ENCODE data around the gene UBE2G2.

Gene UBE2G2

DNA sequence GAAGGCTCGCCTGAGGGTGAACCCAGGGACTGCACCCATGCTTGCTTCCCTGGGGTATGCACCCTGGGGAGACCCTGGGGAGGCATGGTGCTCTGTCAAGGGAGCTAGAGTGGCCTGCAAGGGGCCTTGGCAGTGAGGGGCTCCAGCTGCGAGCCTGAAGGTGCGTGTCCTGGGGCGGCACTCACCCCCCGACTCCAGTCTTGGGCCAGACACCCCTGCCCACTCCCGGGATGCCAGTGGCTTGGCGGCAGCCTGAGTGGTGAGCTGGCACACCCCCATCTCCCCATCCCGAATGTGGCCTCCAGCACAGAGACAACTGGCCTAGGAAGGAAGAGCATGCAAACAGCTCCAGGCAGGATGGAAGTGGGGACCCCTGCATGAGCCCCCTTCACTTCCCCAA, 13.6 kb upstream of the UBE2G2 start:
- DNase-seq (ENCODE audit: low read depth) = no peak

DNA sequence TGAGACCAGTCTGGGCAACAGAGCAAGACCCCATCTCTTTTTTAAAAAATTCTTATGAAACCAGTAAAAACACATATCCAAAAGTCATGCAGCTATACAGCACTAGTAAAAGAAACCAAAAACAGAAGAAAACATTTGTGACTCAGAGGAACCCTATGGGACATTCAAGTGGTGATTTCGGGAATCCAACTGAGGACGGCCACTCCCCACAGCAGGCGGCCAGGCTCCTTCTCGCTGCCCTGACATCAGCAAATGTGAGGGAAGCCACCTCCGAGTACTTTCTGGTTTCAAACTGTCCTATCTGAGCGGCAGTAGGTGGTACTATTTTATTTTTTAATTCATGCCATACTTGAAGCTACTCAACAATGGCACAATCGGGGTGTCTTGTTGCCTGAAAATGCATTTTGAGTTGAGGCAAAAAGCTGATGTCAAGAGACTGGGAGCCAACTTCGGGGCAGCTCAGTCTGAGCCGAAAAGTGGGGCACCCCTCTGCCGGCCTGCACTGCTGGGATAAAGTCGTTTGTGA, 12.9 kb upstream of the UBE2G2 start:
- DNase-seq (ENCODE audit: low read depth) = no peak

DNA sequence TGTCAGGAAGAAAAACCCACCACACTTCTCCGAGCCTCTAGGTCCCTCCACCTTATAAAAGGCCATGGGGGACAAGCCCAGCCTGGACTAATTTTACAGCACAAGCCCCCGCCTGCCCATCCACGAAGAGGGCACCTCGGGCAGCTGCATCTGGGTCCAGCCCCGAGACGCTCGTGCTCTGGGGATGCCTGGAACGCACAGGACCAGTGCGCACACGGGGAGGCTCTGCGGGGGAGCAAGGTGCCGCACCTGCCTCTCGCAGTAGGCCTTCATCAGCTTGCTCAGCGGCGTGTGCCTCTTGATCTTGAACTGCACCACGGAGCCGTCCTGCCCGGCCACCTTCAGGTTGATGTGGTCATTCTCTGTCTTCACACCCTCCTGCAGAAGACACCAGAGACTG, 12.1 kb upstream of the UBE2G2 start:
- no peak for DNase-seq (ENCODE audit: low read depth)

DNA sequence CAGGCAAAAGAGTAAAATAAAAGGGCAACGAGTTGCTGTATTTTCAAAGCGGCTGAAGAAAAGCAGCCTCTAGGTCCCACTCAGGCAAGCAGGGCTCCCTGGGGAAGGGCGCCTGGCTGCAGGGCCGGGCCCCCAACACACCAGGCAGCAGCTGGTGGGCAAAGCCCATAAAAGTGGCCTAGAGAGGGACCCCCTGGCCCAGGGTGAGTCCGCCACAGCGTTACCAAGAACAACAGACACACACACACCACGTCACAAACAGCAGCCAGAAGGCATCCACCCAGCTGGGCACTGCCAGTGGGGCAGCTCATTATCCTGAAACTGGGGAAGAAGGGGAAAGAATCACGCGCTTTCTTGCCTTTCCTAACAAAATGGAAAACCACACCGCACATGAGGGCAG, 11.5 kb upstream of the UBE2G2 start:
- no peak for DNase-seq (ENCODE audit: low read depth)

DNA sequence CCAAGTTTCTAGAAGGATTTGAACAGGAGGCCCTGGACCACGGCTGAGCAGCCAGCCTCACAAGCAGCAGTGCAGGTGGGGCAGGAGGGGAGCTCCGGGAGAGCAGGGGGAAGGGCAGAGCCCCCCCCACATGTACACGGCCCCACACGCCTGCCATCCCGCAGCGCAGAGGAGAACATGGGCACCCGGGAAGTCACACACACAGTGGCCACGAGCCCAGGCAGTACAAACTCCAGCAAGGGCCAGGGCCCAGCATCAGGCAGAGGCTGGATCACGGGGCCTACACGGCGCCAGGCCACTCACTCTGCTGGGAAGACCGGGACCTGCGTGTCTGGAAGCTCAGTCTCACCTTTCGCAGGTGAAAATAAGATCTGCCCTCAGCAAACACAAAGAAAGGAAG, 11.0 kb upstream of the UBE2G2 start:
- DNase-seq (ENCODE audit: low read depth) = no peak

DNA sequence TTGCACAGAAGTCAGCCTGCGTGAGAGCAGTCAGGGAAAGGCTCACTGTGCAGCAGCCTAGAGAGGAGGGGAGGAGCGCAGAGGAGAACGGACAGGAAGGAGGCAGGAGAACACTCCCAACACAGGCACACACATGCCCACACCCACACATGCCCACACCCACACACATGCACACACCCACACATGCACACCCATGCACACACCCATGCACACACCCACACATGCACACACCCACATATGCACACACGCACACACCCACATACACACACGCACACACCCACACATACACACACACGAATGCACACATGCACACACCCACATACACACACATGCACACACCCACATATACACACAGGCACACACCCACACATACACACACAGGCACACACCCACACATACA, 9.2 kb upstream of the UBE2G2 start:
- DNase-seq (ENCODE audit: low read depth) = no peak

DNA sequence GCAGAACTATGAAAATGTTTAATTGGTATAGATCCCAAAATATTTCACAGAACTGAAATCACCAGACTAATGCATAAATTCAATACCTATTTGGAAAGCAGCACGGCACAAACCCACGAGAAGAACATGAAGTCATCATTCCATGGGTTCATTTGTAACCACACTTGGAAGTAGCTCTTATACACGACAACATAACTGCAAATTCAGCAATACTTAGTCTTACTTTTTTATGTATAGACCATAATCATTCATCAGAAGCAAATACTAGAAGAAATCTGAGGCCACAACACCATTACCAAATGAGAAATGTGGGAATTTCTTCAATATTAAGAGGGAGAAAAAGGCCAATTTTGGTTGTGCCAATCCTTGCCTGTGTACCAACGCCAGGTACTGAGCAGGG, 4.2 kb upstream of the UBE2G2 start:
- no peak for DNase-seq (ENCODE audit: low read depth)

DNA sequence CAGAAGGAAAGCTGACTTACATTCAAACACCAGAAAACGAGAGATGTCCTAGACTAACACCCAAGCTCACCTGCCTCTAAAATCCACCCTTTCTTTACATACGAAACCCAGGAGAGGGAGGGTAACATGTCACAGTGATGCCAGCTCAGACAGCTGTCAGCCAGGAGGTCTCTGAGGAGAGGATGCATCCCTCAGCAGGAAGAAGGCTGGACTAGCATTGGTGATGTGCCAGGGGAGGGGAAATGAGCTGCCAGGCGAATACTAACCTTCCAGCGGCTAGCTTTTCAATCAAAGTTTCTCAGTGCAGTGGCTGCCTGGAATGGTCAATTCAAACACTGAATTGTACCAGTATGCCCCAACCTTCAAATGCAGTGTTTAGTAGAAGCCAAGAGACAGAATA, 3.6 kb upstream of the UBE2G2 start:
- no peak for DNase-seq (ENCODE audit: low read depth)

DNA sequence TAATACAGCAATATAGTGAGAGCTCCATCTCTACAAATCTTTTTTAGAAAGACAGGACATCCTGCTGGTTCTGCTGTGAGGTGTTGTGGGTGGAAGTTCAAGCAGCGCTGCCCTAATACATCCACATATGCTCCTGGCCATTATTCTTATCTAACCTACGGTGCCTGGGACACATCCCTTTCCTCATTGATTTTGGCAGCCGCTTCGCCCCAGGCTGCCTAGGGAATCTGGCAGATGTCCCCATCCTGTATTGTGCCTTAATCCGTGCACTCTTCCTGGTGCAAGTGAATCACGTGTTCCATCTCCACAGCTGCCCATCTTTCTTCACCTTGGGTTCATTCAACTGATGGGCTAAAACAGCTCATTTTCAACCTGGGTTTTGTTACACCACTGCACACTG, 3.1 kb upstream of the UBE2G2 start:
- DNase-seq (ENCODE audit: low read depth) = no peak

DNA sequence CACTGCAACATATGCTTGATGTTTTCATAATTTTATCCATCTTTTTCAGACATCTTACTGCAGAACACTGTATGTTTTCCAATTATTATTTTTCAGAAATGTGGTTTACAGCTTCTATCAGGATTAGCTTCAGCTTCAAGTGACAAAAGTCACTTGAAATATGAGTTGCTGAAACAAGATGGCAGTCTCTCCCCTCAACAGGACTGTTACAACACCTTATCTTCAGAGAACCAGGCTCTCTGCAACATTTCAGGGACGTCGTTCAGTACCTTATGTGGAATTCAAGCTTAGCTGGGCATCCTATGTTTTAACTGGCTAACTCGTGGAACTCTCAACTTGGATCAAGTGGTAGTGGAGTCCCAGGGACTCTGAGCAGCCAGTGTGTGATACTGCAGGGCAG, 2.0 kb upstream of the UBE2G2 start:
- DNase-seq (ENCODE audit: low read depth) = no peak

DNA sequence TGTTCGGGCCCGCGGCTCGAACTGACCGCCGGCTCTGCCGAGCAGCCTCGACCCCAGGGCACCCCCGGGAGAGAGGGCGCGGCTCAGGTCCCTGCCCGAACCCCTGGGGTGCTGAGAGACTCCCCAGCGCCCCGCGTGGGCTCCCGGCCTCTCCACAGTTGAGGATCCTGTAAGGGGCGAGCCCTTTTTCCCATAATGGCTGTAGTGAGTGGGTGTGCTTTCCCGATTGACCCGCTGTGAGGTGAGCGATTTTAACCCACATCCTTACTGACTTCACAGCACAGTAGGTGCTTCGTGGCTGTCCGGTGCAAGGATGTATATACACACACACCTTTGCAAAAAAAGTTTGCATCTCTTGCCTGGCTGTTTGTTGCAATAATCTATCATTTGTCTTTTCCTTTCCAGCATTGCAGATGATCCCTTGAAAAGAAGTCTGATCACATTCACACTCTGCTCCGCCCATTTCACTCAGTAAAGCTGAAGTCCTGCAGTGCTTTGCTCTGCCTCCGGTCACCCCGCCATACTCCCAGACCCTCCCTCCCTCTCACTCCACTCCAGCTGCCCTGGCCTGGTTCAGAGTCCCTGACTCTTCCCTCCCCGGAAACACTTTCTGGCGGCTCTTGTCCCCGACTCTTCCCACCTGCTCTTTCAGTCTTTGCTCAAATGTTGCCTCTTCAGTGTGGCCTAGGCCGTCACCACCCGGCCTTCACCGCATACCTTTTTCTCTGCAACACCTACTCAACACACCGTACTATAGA, 955 bp upstream of the UBE2G2 start:
- DNase-seq (ENCODE audit: low read depth) = no peak

DNA sequence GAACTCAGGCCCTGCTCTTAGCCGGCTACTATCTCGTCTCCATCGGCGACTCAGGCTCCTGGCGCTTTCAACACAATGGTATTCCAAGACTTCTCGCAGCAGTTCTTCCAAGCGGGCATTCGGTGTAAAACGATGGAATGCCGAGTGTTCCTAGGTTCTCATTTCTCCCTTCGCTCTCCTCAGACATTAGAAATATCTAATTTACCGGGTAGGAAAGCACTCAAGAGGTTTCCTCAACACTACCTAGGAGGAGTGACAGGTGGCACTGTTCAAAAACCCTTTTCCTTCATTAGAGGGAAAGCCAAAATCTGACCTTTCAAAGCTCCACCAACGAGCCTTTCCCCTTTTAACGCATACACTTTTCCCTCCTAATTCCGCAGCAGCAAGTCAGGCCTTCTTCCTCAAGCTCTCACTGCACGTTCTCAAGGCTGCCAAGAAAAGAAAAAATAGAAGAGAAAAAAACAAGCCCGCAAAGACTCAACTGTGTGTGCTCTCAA, 601 bp downstream of the UBE2G2 start:
- DNase-seq (ENCODE audit: low read depth) = peak; percentile 31

DNA sequence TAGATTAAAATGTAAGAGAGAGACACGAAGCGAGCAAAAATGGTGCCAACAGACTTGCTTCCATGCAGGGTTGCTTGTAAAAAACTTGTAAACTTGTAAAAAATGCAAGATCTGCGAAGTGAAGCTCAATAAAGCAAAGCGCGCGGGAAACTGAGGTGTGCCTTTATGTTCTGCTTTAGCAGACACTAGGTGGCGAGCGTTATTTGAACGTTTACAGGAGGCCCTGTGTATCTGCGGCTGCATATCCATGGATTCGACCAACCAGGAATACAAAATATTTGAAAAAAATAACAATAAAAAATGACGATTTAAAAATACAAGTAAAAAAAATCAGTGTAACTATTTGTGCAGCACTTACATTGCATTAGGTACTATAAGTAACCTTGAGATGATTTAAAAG, 1.5 kb downstream of the UBE2G2 start:
- DNase-seq (ENCODE audit: low read depth) = peak; percentile 64

DNA sequence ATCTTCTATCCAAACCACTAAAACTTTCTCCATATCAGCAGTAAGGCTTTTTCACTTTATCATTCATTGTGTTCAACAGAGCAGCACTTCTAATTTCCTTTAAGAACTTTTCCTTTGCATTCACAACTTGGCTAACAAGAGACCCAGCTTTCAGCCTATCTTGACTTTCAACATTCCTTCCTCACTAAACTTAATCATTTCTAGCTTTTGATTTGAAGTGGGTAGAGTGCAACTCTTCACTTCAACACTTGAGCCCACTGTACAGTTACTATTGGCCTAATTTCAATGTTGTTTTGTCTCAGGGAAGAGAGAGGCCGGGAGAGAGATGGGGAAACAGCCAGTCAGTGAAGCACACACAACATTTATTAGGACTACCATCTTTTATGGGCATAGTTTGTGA, 2.0 kb downstream of the UBE2G2 start:
- no peak for DNase-seq (ENCODE audit: low read depth)

DNA sequence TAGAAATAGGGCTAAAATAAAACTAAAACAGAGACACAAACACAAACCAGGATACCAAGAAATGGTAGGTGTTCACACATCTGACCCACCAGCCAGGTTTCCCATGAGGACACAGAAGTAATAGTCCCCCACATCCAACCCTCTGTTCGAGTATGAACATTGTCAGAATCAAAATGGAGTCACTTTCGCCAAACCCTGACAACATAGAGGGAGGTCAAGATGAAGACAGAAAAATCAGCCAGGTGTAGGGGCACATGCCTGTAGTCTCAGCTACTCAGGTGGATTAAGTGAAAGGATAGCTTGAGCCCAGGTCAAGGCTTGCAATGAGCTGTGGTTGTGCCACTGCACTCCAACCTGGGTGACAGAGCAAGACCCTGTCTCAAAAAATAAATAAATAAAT, 3.8 kb downstream of the UBE2G2 start:
- no peak for DNase-seq (ENCODE audit: low read depth)

DNA sequence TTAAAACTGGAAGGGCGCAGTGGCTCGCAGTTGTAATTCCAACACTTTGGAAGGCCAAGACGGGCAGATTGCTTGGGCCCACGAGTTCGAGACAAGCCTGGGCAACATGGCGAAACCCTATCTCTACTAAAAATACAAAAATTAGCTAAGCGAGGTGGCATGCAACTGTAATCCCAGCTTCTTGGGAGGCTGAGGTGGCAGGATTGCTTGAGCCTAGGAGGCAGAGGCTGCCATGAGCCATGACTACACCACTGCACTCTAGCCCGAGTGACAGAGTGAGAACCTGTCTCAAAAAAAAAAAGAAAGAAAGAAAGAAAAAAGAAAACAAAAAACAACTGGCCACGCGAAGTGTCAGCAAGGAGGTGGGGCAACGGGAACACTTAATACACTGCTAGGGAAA, 6.3 kb downstream of the UBE2G2 start:
- no peak for DNase-seq (ENCODE audit: low read depth)

DNA sequence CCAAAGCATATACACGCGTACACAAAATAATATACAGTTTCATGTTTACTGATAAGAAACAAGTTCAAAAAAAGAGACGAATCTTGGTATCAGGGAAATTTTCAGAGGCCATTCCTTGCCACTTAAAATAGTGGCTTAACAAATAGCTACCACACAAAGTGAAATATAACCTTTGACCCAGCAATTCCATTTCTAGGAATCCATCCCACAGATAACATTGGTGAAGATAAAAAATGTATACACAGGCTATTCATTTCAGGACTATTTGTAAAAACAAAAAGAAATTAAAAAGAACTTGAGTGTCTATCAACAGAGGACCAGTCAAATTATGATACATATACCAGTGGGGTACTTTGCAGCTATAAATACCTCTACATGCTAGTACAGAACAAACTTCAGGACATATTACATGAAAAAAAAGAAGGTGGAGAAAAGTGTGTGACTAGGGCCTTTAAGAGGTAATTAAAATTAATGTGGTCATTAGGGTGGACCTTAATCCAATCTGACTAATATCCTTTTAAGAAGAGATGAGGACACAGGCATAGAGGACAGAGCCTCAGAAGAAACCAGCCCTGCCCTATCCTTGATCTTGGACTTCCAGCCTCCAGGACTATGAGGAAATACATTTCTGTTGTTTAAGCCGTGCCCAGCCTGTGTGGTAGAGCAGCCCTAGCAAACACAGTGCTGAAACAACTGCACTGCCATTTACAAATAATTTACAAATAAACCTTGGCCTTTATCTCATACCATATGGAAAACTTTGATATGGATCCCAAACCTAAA, 7.8 kb downstream of the UBE2G2 start:
- DNase-seq (ENCODE audit: low read depth) = no peak

DNA sequence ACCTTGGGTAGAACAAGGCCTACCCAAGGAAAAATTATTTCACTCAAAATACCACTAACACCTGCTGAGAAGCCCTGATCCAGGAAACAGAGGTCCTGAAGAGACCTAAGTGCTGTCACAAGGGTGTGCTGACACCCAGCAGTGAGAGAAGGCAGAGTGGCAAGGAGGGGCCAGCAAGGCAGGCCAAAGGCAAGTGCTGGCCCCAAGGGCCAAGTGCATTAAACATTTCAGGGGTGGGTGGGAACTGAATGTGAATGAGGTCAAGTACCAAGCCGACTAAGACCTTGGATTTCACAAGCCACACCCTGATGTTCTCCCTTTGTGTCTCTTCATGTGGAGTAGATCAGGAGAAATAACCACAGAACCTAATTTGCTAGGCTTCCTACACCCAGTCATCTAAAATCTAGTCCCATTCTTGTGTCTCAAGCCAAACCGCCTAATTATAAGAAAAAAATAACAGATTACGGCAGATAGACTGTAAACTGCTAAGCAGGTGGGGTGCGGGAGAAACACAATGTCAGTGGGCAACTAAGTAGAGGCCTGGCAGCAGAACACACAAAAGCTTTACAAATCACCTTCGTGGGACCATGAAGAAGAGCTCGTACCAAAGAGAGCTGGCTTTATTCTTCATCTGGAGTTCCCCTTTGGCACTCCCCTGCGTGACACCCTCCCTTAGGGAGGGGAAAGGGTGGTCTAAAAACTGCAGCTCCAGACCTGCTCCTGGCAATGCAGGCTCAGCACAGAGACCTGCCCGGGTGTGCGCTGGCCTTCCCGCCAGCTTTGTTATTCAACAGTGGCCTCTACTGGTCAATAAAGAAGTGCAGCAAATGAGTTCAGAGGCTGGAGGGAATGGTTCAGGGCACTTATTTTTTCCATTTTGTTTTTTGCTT, 8.7 kb downstream of the UBE2G2 start:
- DNase-seq (ENCODE audit: low read depth) = peak; percentile 54

DNA sequence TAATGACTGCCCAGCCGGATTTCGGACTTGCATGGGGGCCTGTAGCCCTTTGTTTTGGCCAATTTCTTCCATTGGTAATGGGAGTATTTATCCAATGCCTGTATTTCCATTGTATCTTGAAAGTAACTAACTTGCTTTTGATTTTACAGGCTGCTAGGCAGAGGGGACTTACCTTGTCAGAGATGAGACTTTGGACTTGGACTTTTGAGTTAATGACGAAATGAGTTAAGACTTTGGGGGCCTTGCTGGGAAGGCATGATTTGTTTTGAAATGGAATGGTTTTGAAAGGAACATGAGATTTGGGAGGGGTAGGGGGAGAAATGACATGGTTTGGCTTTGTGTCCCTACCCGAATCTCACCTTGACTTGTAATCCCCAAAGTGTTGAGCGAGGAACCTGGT, 9.6 kb downstream of the UBE2G2 start:
- DNase-seq (ENCODE audit: low read depth) = no peak

DNA sequence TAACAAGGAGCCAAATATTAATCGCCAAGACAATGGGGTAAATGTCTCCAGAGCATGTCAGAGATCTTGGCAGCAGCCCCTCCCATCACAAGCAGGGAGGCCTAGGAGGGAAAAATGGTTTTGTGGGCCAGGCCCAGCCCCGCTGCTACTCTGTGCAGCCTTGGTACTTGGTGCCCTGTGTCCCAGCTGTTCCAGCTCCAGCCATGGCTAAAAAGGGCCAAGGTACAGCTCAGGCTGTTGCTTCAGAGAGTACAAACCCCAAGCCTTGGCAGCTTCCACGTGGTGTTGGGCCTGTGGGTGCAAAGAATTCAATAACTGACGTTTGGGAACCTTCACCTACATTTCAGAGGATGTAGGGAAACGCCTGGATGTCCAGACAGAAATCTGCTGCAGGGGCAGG, 10.4 kb downstream of the UBE2G2 start:
- DNase-seq (ENCODE audit: low read depth) = no peak

DNA sequence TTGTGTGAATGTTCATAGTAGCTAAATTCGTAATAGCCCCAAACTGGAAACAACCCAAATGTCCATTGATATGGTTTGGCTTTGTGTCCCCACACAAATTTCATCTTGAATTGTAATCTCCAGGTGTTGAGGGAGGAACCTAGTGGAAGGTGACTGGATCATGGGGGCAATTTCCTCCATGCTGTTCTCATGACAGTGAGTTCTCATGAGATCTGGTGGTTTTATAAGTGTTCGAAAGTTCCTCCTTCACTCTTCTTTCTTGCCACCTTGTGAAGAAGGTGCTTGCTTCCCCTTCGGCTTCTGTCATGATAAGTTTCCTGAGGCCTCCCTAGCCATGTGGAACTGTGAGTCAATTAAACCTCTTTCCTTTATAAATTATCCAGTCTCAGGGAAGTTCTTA, 11.3 kb downstream of the UBE2G2 start:
- no peak for DNase-seq (ENCODE audit: low read depth)

DNA sequence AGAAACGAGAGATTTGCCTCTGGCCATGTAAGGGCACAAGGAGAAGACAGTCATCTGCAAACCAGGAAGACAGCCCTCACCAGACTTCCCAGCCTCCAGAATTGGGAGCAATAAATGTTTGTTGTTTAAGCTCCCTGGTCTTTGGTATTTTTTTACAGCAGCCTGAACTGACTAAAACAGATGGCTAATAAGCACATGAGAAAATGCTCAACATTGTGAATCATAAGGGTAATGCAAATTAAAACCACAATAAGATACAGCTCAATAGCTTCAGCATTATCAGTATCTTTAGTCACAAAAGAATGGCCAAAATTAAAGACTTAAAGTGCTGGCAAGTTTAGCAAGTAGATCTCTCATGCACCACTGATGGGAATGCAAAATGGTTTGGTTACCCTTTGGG, 11.7 kb downstream of the UBE2G2 start:
- DNase-seq (ENCODE audit: low read depth) = peak; percentile 66
